Anterior cingulate cortex (tissue), 58 donors: Measurements from ENCODE around the gene MEGF11.

Experiments
- DNase-seq, 58 donors: peaks; one replicate each; lab custom pipeline; 2025; lab: John Stamatoyannopoulos, UW

Gene MEGF11

GRCh38 chr15:66153549-66154415 lies 99.8 kb downstream of the MEGF11 start:
- DNase-seq: no peak

- no peak for DNase-seq
Measured at GRCh38 chr15:66152650-66153049, 100.9 kb downstream of the MEGF11 start.

- no peak for DNase-seq
Measured at GRCh38 chr15:66151809-66152208, 101.7 kb downstream of the MEGF11 start.

GRCh38 chr15:66149871-66150270 lies 103.7 kb downstream of the MEGF11 start:
- no peak for DNase-seq

DNA sequence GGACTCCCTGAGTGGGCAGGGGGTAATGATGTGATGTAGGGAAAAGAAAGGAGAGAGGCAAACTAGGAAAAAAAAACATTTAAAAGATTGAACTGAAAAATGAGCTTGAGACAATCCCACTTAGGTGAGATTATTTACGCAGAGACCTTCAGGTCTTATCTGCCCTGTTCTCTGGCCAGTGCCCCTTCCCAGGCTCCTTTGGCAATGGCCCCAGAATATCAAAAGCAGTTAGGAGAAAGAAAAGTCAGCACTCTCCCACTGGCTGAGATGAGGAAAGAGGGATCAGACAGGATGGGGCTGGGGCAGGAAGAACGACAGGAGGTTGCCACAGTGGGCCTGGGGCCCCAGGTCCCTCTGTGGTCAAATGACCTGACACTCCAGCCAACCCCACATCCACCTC lies 105.4 kb downstream of the MEGF11 start:
- no peak for DNase-seq

- DNase-seq: no peak
Measured at GRCh38 chr15:66147440-66147839, 106.1 kb downstream of the MEGF11 start.

DNA sequence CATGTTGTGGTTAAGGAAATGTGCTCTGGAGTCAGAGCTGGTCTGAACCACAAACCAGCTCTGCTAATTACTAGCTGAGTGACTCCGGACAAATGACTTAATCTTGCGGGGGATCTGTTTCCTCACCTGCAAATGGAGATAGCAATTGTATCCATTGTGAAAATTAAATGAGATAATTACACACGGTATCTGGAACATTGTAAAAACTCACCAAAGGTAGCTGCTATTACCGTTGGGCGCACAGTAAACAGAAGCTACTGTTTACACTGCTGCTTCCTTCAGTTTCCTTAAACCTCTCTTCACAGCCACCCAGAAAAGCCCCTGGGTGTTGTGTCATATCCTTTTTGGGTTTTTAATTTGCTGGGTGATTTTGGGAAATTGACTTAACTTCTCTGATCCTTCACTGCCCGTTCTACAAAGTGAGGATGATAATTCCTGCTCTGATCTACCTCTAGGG lies 107.8 kb downstream of the MEGF11 start:
- DNase-seq: no peak

DNA sequence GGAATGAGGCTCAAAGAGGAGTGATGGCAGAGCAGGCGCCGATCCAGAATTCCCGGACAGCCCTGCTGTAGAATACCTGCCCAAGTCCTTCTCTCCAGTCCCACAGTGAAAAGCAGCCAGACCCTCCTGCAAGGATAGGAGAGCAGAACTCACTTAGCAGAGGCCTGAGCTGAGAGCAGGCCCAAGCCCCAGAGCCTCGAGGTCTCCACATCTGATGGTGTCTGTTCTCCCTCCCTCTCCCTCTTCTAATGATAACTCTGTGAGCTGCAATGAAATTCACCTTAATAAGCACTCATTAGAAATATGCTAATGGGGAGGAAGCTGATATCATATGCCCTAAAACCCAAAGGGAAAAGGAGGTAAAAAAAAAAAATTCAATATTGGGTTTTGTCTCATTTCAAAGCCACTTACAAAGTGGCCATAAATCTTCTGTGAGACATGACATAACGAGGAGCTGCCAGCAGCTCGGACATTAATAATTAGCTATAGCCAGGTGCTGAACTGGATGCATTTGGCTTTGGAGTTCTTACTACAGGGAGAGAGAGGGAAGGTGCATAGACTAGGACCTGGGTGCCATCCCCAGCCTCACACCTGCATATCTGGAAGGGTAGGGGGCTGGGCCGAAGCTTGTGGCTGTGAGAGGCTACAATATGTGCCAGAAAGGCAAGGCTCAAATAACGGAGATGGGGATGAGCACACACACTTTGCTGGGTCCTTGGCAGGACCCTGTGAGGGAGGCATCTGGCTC lies 108.4 kb downstream of the MEGF11 start:
- no peak for DNase-seq

GRCh38 chr15:66142285-66142684 lies 111.3 kb downstream of the MEGF11 start:
- DNase-seq: peak in 27 of 58 donors; percentile 4 to 55 (median 30)

- DNase-seq: no peak
Measured at GRCh38 chr15:66139591-66140207, 113.9 kb downstream of the MEGF11 start.

DNA sequence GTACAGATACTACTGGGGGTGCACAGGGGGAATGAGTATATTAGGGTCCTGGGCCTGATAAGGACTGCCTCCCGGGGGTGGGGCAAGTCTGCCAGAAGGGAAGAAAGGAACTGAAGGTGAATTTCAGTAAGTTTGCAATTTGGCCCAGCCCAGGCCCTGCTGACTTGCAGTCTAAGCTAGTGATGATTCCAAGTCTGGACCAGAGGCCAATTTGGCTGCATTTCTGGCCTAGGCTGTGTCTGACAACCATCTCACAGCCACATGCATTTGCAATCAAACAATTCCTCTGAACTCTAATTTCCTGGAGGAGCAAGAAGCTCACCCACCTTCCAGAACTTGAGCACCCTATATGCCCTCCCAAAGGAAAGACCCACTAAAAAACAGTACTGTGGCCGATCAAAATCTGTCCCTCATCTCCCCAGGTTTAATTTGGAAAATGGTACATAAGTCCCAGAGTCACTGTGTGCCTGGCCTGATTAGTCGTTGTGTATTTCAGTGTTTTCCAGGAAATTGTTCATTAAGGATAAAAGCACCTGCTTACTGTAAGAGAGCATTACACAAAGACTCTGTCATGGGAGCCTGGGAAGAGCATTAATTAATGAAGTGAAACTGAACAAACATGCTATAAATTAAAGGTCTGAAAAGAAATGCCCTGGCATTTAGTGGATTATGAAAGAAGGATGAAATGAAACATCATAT lies 114.5 kb downstream of the MEGF11 start:
- DNase-seq: peak in 4 of 58 donors; percentile 6 to 35 (median 24)

GRCh38 chr15:66138096-66138783 lies 115.3 kb downstream of the MEGF11 start:
- no peak for DNase-seq

DNA sequence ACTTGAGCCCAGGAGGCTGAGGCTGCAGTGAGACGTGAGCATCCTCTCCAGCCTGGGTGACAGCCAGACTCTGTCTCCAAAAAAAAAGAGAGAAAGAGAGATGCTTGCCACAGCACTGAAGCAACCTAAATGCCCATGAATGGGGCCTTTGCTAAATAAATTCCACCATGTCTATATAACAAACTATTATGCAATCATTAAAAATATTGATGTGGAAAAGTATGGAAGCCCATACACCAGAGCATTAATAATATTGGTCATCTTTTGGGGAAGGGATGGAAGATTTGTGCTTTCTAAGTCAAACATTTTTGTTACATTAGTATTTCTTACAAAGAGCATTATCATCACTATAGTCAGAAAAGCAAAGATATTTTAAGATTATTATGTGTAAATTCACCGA lies 116.6 kb downstream of the MEGF11 start:
- no peak for DNase-seq

- DNase-seq: no peak
Measured at GRCh38 chr15:66135664-66136063, 117.9 kb downstream of the MEGF11 start.

DNA sequence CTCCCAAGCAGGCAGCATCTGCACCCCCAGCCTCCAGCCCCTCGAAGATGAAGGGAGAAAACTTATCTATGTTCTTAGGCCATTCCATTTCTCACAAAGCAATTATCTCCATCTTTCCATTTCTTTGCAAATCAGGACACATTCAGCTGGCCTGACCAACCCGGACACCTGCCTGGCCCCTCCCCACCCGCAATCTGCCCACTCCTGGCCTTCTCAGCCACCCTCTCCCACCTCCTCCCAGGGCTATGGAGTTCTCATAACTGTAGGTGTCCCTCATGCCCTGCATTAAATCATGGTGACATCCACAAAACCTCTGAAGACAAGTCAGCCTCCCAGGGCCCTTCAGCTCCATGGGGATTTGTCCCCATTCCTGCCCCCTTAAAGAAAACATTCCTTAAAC lies 119.3 kb downstream of the MEGF11 start:
- DNase-seq: no peak

DNA sequence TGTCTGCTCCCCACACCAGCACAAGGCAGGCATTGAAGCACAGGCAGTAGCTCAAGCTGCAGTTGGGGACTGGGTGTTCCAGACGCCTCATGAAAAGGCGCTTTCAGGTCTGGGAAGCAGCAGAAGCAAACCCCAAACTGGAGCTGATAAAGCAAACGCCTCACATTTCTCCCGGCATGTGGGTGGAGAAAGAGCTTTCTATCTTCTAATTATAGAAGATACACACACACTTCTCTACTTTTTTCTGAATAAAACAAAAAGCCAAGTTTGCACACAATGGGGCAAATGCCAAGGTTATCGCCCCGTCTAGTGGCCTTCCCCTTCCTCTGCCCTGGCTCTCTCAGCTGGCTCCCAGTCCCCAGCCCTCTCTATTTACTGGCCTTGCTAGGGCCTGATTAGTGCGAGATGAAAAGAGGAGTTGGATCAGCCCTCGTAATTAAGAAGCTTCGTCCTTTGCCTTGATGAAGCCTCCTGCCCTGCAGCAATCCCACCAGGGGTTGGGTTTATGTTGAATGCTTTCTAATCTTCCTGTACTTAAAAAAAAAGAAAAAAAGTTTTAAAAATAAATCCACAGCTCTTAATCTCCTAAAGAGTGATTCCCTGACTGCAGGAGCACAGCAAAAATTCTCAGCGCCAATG lies 120.2 kb downstream of the MEGF11 start:
- DNase-seq: peak in 55 of 58 donors; percentile 20 to 93 (median 65)

- peak in 6 of 58 donors; percentile 10 to 33 (median 30) for DNase-seq
Measured at GRCh38 chr15:66132251-66132816, 121.2 kb downstream of the MEGF11 start.

DNA sequence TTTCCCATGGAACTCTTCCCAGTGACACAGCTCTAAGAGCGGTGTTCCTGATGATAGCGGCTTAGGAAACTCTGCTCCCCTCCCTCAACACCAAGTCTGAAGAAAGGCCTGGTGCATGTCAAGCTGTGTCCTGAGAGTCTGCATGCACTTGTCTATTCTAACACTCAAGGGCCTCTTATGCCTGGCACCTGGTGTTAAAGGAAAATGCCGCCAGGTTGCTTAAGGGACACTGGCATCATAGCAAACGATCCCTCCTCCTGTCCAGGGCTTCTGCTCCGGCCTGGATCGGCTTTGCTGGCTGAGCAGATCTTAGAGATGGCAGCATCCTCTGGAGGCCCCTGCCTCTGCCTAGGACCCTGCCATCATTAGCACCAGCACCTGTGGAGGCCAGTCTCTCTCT lies 121.7 kb downstream of the MEGF11 start:
- DNase-seq: no peak

GRCh38 chr15:66131200-66131599 lies 122.3 kb downstream of the MEGF11 start:
- DNase-seq: no peak
